HUES6 (cell line): ENCODE measurements around the gene PRRT1B.
A peak's percentile ranks its signal among the peaks of the same experiment; 100 is the strongest.

Experiments used
- H3K27ac ChIP-seq: 2 replicates; pipeline ENCODE4 v1.7.0; 2013; ENCODE audit warnings: low read depth, mild to moderate bottlenecking, low read length, inconsistent platforms
- H3K27me3 ChIP-seq: 2 replicates; pipeline ENCODE4 v1.6.1; 2013; ENCODE audit warnings: low read length; ENCODE audit not compliant: control insufficient read depth, insufficient read depth
- H3K36me3 ChIP-seq: 2 replicates; pipeline ENCODE4 v1.6.1; 2013; ENCODE audit warnings: low read length; ENCODE audit not compliant: control insufficient read depth, insufficient read depth
- H3K4me1 ChIP-seq: 2 replicates; pipeline ENCODE4 v1.6.1; 2013; ENCODE audit warnings: low read length; ENCODE audit not compliant: control insufficient read depth, insufficient read depth
- H3K4me3 ChIP-seq: 2 replicates; pipeline ENCODE4 v1.5.1; 2013; ENCODE audit warnings: low read depth, low read length
- H3K9ac ChIP-seq: one replicate; pipeline ENCODE4 v1.6.1; 2013; ENCODE audit warnings: mild to moderate bottlenecking, low read length
- H3K9me3 ChIP-seq: 2 replicates; pipeline ENCODE4 v1.6.1; 2013; ENCODE audit warnings: low read depth, low read length; ENCODE audit not compliant: control insufficient read depth, insufficient read depth

The PRRT1B gene

DNA sequence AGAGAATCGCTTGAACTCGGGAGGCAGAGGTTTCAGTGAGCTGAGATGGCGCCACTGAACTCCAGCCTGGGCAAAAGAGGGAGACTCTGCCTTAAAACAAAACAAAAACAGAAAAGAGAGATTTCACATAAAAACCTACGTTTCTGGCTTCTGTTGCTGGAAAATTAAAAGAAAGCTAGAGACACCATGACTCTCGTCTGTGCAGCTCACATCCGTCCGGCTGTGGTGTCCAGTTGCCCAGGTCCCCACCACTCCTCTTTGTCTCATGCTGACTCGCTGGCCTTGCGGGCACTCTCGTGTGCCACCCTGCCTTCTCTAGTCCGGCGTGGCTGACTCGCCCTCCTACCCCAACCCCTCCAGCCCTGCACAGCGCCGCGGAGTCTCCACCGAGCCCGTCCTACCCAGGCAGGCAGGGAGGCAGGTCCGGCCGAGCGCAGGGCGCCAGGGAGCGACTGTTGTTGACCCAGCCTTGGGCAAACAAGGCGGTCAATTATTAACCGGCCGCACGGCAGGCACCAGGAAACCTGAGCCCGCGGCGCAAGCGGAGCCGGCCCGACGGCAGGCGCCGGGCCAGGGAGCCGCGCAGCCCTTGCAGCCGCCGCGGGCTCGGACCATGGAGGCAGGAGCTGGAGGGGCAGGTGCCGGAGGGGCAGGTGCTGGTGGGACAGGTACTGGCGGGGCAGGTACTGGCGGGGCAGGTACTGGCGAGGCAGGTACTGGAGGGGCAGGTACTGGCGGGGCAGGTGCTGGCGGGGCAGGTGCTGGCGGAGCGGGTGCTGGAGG is at the start of gene PRRT1B:
Gene PRRT1B (plus strand): TSS at position 521 of the 783 bp plus-strand sequence. CDS start 93 bp downstream, at position 614.
- H3K36me3 ChIP-seq = no peaks in the 10 kb centered on the region
- peaks cover 29% of the 10 kb centered on the region for H3K9me3 ChIP-seq
- H3K4me1 ChIP-seq = no peaks in the 10 kb centered on the region
- peak within 1 kb of the TSS; percentile 3 for H3K9ac ChIP-seq
- peaks cover 33% of the 10 kb centered on the region for H3K27me3 ChIP-seq
- no peak within 1 kb of the TSS for H3K27ac ChIP-seq
- peak within 1 kb of the TSS; percentile 49 for H3K4me3 ChIP-seq

DNA sequence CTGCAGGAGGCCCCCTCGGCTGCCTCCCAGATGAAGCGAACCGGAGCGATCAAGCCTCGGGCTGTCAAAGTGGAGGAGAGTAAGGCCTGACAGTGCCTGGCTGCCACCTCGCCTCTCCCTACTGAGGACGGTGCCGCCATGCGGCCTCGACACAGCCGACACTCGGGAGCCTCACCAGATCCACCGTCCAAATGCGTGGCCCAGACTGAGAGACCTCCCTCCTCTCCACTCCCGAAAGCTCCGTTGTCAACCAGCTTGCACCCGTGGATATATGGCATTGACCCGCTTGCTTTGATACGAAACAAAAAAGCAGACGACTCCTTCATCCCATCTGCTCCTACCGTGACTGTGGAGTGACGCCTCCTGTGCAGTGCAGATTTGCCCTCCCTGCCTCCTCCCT is 49.5 kb upstream of the PRRT1B start:
- Histone ChIP-seq H3K9me3 (no peaks in the 10 kb centered on the region), H3K27ac (no peak overlapping the region)

GRCh38 chr9:131496844-131497405 is 48.4 kb upstream of the PRRT1B start:
- Histone ChIP-seq H3K27ac (no peak overlapping the region), H3K9ac (no peak overlapping the region), H3K36me3 (peaks cover 92% of the 10 kb centered on the region)

More for the DNA sequence above, 49.5 kb upstream of the PRRT1B start:
- H3K27me3 ChIP-seq = no peaks in the 10 kb centered on the region
- no peak overlapping the region for H3K4me3 ChIP-seq
- no peaks in the 10 kb centered on the region for H3K4me1 ChIP-seq
- peaks cover 100% of the 10 kb centered on the region for H3K36me3 ChIP-seq
- no peak overlapping the region for H3K9ac ChIP-seq

DNA sequence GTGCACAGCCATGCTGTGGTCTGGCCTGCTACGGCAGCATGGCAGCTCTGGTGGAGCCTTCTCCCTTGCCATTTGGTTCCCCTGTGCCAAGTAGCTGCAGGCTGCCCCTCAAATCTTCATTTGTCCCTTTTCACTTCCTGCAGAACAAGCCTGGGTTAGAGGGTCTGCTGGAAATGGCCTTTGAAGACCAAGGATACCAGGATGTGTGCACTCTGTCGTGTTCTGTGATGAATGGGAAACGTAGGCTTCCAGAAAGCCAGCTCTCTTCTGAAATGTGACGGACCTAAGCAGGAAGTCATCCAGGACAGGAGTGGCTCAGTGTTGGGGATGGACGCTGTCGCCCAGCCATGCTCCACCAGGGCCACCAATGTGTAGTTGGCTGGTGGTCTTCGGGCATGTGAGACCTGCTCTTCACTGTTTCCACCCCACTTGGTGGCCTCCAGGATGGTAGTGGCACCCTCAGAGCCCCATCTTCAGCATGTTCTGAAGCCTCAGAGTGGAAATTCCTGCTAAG is 46.0 kb upstream of the PRRT1B start:
- Histone ChIP-seq H3K27me3 (peaks cover 3% of the 10 kb centered on the region; the same call in 1 of the 2 replicates), H3K36me3 (peaks cover 68% of the 10 kb centered on the region), H3K9me3 (no peaks in the 10 kb centered on the region), H3K27ac (no peak overlapping the region), H3K4me3 (no peak overlapping the region), H3K9ac (no peak overlapping the region), H3K4me1 (peaks cover 10% of the 10 kb centered on the region; the same call in 1 of the 2 replicates)

More at GRCh38 chr9:131496844-131497405, 48.4 kb upstream of the PRRT1B start:
- H3K9me3 ChIP-seq = no peaks in the 10 kb centered on the region
- no peaks in the 10 kb centered on the region for H3K27me3 ChIP-seq
- no peaks in the 10 kb centered on the region for H3K4me1 ChIP-seq
- H3K4me3 ChIP-seq = no peak overlapping the region

- Histone ChIP-seq H3K27ac (no peak overlapping the region), H3K9ac (no peak overlapping the region), H3K36me3 (peaks cover 57% of the 10 kb centered on the region), H3K4me3 (no peak overlapping the region), H3K9me3 (no peaks in the 10 kb centered on the region), H3K4me1 (peaks cover 11% of the 10 kb centered on the region; the same call in 1 of the 2 replicates), H3K27me3 (peaks cover 3% of the 10 kb centered on the region; the same call in 1 of the 2 replicates)
Measured at GRCh38 chr9:131500377-131500776, 44.9 kb upstream of the PRRT1B start.

GRCh38 chr9:131500939-131501541 is 44.3 kb upstream of the PRRT1B start:
- peaks cover 3% of the 10 kb centered on the region; the same call in 1 of the 2 replicates for H3K27me3 ChIP-seq
- H3K9me3 ChIP-seq = no peaks in the 10 kb centered on the region
- no peak overlapping the region for H3K4me3 ChIP-seq
- H3K36me3 ChIP-seq = peaks cover 52% of the 10 kb centered on the region
- H3K4me1 ChIP-seq = peaks cover 11% of the 10 kb centered on the region; the same call in 1 of the 2 replicates
- H3K27ac ChIP-seq = no peak overlapping the region
- H3K9ac ChIP-seq = no peak overlapping the region

- Histone ChIP-seq H3K36me3 (peaks cover 45% of the 10 kb centered on the region), H3K9me3 (no peaks in the 10 kb centered on the region), H3K27me3 (peaks cover 3% of the 10 kb centered on the region; the same call in 1 of the 2 replicates), H3K9ac (peak within 1 kb of the TSS; percentile 67), H3K4me3 (peak within 1 kb of the TSS; percentile 77), H3K4me1 (peaks cover 11% of the 10 kb centered on the region; the same call in 1 of the 2 replicates), H3K27ac (no peak within 1 kb of the TSS)
Measured at GRCh38 chr9:131502781-131503625, 42.3 kb upstream of the PRRT1B start, which contains the start of gene POMT1. Gene POMT1 (plus strand): TSS chr9:131502918. CDS start chr9:131504219, 1,301 bp downstream.

GRCh38 chr9:131503626-131504465 is 41.5 kb upstream of the PRRT1B start:
- Histone ChIP-seq H3K9ac (peak overlapping the region; percentile 67), H3K9me3 (no peaks in the 10 kb centered on the region), H3K27ac (no peak overlapping the region), H3K4me3 (peak overlapping the region; percentile 77), H3K4me1 (peaks cover 11% of the 10 kb centered on the region; the same call in 1 of the 2 replicates), H3K36me3 (peaks cover 38% of the 10 kb centered on the region), H3K27me3 (peaks cover 3% of the 10 kb centered on the region; the same call in 1 of the 2 replicates)

DNA sequence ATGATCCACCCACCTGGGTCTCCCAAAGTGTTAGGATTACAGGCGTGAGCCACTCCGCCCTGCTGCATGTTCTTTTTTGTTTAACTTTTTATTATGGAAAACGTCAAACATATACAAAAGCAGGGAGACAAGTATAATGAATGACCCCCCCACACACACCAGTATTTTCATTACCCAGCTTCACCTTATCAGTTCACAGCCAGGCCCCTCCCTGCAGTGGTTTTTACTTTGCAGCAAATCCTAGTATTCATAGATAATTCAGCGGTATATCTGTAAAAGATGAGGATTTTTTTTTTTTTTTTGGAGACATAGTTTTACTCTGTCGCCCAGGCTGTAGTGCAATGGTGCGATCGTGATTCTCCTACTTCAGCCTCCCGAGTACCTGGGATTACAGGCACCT is 40.3 kb upstream of the PRRT1B start:
- Histone ChIP-seq H3K36me3 (peaks cover 38% of the 10 kb centered on the region), H3K4me1 (peaks cover 11% of the 10 kb centered on the region; the same call in 1 of the 2 replicates), H3K4me3 (no peak overlapping the region), H3K27ac (no peak overlapping the region), H3K27me3 (peaks cover 3% of the 10 kb centered on the region; the same call in 1 of the 2 replicates), H3K9me3 (no peaks in the 10 kb centered on the region), H3K9ac (no peak overlapping the region)
